ENCODE measurements around the gene CLDN2. TPM values are rescaled to one million over a fixed set of nuclear protein-coding genes. Genes with fewer than 3 reads are reported as not detected.

Gene CLDN2
- polyA plus RNA-seq, 6 donors from 2014 or later: not detected

Other genes starting within 250 kb of the CLDN2 start
- not detected for gene RNF128, start 193.7 kb upstream of the CLDN2 start, polyA plus RNA-seq (ENCODE audit: low read depth in 6 of 6)
- under 1 TPM in 5 of 6 donors, not detected in 1; 0.13 to 0.63 (median 0.30) TPM for gene TBC1D8B, start 117.7 kb upstream of the CLDN2 start, polyA plus RNA-seq (ENCODE audit: low read depth in 6 of 6)
- not detected for gene RIPPLY1, start 17.1 kb upstream of the CLDN2 start, polyA plus RNA-seq (ENCODE audit: low read depth in 6 of 6)
- gene MORC4, start 79.8 kb downstream of the CLDN2 start, polyA plus RNA-seq (ENCODE audit: low read depth in 6 of 6): 1 to 10 TPM in 5 of 6 donors, under 1 TPM in 1; 0.14 to 4.3 (median 3.5) TPM
- 10 to 100 TPM; 11.7 to 27.2 (median 13.2) TPM for gene RBM41, start 198.4 kb downstream of the CLDN2 start, polyA plus RNA-seq (ENCODE audit: low read depth in 6 of 6)

Data from naive B cell (primary cell).